ENCODE data around the gene PARD3B.

The PARD3B gene

GRCh38 chr2:205053827-205054410 is 508.6 kb downstream of the PARD3B start:
- ATAC-seq (replicated peaks) (no peak), DNase-seq (no peak)
- peaks cover 0 to 2% of the 10 kb centered on the region in 2 donors for H3K36me3 Mint-ChIP-seq
- H3K27me3 Mint-ChIP-seq: peaks cover 0 to 5% of the 10 kb centered on the region in 2 donors
- no peak overlapping the region for H3K27ac Mint-ChIP-seq
- H3K4me1 Mint-ChIP-seq: peaks cover 0 to 3% of the 10 kb centered on the region in 2 donors
- peaks cover 2 to 8% of the 10 kb centered on the region in 2 donors for H3K9me3 Mint-ChIP-seq
- no peak overlapping the region for H3K4me3 Mint-ChIP-seq

GRCh38 chr2:205054789-205055188 is 509.5 kb downstream of the PARD3B start:
- H3K27ac Mint-ChIP-seq: no peak overlapping the region
- peaks cover 0 to 3% of the 10 kb centered on the region in 2 donors for H3K4me1 Mint-ChIP-seq
- H3K27me3 Mint-ChIP-seq: peaks cover 0 to 5% of the 10 kb centered on the region in 2 donors
- H3K36me3 Mint-ChIP-seq: no peaks in the 10 kb centered on the region
- DNase-seq: no peak
- no peak for ATAC-seq (replicated peaks)
- no peak overlapping the region for H3K4me3 Mint-ChIP-seq
- peaks cover 0 to 6% of the 10 kb centered on the region in 2 donors for H3K9me3 Mint-ChIP-seq

- no peak for DNase-seq
- Mint-ChIP-seq H3K9me3 (peaks cover 0 to 4% of the 10 kb centered on the region in 2 donors), H3K27me3 (peaks cover 0 to 5% of the 10 kb centered on the region in 2 donors), H3K4me3 (no peak overlapping the region), H3K36me3 (no peaks in the 10 kb centered on the region), H3K4me1 (peaks cover 0 to 3% of the 10 kb centered on the region in 2 donors), H3K27ac (no peak overlapping the region)
- ATAC-seq (replicated peaks): no peak
Measured at GRCh38 chr2:205055251-205055650, 510.0 kb downstream of the PARD3B start.

- H3K4me1 Mint-ChIP-seq: peaks cover 0 to 3% of the 10 kb centered on the region in 2 donors
- peaks cover 0 to 5% of the 10 kb centered on the region in 2 donors for H3K27me3 Mint-ChIP-seq
Measured at GRCh38 chr2:205056151-205056561, 510.9 kb downstream of the PARD3B start.

GRCh38 chr2:205058409-205058808 is 513.1 kb downstream of the PARD3B start:
- Mint-ChIP-seq H3K9me3 (peaks cover 0 to 4% of the 10 kb centered on the region in 2 donors), H3K4me3 (no peak overlapping the region), H3K27ac (no peak overlapping the region), H3K27me3 (peaks cover 0 to 5% of the 10 kb centered on the region in 2 donors), H3K36me3 (no peaks in the 10 kb centered on the region), H3K4me1 (no peaks in the 10 kb centered on the region)
- no peak for DNase-seq
- ATAC-seq (replicated peaks): no peak

More at GRCh38 chr2:205056151-205056561, 510.9 kb downstream of the PARD3B start:
- no peak overlapping the region for H3K27ac Mint-ChIP-seq
- DNase-seq (no peak), ATAC-seq (replicated peaks) (no peak)
- H3K36me3 Mint-ChIP-seq: no peaks in the 10 kb centered on the region
- no peak overlapping the region for H3K4me3 Mint-ChIP-seq
- peaks cover 0 to 4% of the 10 kb centered on the region in 2 donors for H3K9me3 Mint-ChIP-seq

GRCh38 chr2:205060269-205060668 is 515.0 kb downstream of the PARD3B start:
- H3K9me3 Mint-ChIP-seq: peaks cover 0 to 4% of the 10 kb centered on the region in 2 donors
- H3K36me3 Mint-ChIP-seq: no peaks in the 10 kb centered on the region
- no peak for ATAC-seq (replicated peaks)
- H3K4me1 Mint-ChIP-seq: no peaks in the 10 kb centered on the region
- no peak for DNase-seq
- H3K27ac Mint-ChIP-seq: no peak overlapping the region
- H3K27me3 Mint-ChIP-seq: no peaks in the 10 kb centered on the region
- no peak overlapping the region for H3K4me3 Mint-ChIP-seq

- DNase-seq (no peak), ATAC-seq (replicated peaks) (no peak)
- Mint-ChIP-seq H3K27ac (no peak overlapping the region), H3K36me3 (no peaks in the 10 kb centered on the region), H3K4me3 (no peak overlapping the region), H3K4me1 (no peaks in the 10 kb centered on the region), H3K9me3 (no peaks in the 10 kb centered on the region), H3K27me3 (no peaks in the 10 kb centered on the region)
Measured at GRCh38 chr2:205066081-205066480, 520.8 kb downstream of the PARD3B start.

GRCh38 chr2:205069928-205070327 is 524.7 kb downstream of the PARD3B start:
- Mint-ChIP-seq H3K27me3 (no peaks in the 10 kb centered on the region), H3K27ac (no peak overlapping the region), H3K9me3 (no peaks in the 10 kb centered on the region), H3K4me1 (no peaks in the 10 kb centered on the region), H3K36me3 (no peaks in the 10 kb centered on the region), H3K4me3 (no peak overlapping the region)
- no peak for DNase-seq
- no peak for ATAC-seq (replicated peaks)

- ATAC-seq (replicated peaks) (no peak), DNase-seq (no peak)
- H3K27ac Mint-ChIP-seq: no peak overlapping the region
- H3K9me3 Mint-ChIP-seq: no peaks in the 10 kb centered on the region
- no peaks in the 10 kb centered on the region for H3K4me1 Mint-ChIP-seq
- H3K27me3 Mint-ChIP-seq: no peaks in the 10 kb centered on the region
- no peak overlapping the region for H3K4me3 Mint-ChIP-seq
- no peaks in the 10 kb centered on the region for H3K36me3 Mint-ChIP-seq
Measured at GRCh38 chr2:205070889-205071288, 525.6 kb downstream of the PARD3B start.

- H3K4me3 Mint-ChIP-seq: no peak overlapping the region
- ATAC-seq (replicated peaks) (no peak), DNase-seq (no peak)
- no peaks in the 10 kb centered on the region for H3K27me3 Mint-ChIP-seq
- H3K36me3 Mint-ChIP-seq: no peaks in the 10 kb centered on the region
- H3K27ac Mint-ChIP-seq: no peak overlapping the region
- no peaks in the 10 kb centered on the region for H3K9me3 Mint-ChIP-seq
- H3K4me1 Mint-ChIP-seq: no peaks in the 10 kb centered on the region
Measured at GRCh38 chr2:205073433-205074020, 528.3 kb downstream of the PARD3B start.

GRCh38 chr2:205076405-205076804 is 531.1 kb downstream of the PARD3B start:
- no peaks in the 10 kb centered on the region for H3K36me3 Mint-ChIP-seq
- H3K27ac Mint-ChIP-seq: no peak overlapping the region
- ATAC-seq (replicated peaks) (no peak), DNase-seq (no peak)
- H3K4me1 Mint-ChIP-seq: no peaks in the 10 kb centered on the region
- no peaks in the 10 kb centered on the region for H3K9me3 Mint-ChIP-seq
- no peaks in the 10 kb centered on the region for H3K27me3 Mint-ChIP-seq
- no peak overlapping the region for H3K4me3 Mint-ChIP-seq

GRCh38 chr2:205077159-205077558 is 531.9 kb downstream of the PARD3B start:
- ATAC-seq (replicated peaks) (no peak), DNase-seq (no peak)
- Mint-ChIP-seq H3K4me3 (no peak overlapping the region), H3K27me3 (no peaks in the 10 kb centered on the region), H3K36me3 (no peaks in the 10 kb centered on the region), H3K9me3 (no peaks in the 10 kb centered on the region), H3K27ac (no peak overlapping the region), H3K4me1 (no peaks in the 10 kb centered on the region)

GRCh38 chr2:205078762-205079161 is 533.5 kb downstream of the PARD3B start:
- H3K27me3 Mint-ChIP-seq: no peaks in the 10 kb centered on the region
- H3K9me3 Mint-ChIP-seq: no peaks in the 10 kb centered on the region
- DNase-seq (no peak), ATAC-seq (replicated peaks) (no peak)
- no peaks in the 10 kb centered on the region for H3K4me1 Mint-ChIP-seq
- H3K27ac Mint-ChIP-seq: no peak overlapping the region
- no peak overlapping the region for H3K4me3 Mint-ChIP-seq
- no peaks in the 10 kb centered on the region for H3K36me3 Mint-ChIP-seq

GRCh38 chr2:205079173-205079572 is 533.9 kb downstream of the PARD3B start:
- no peaks in the 10 kb centered on the region for H3K9me3 Mint-ChIP-seq
- no peaks in the 10 kb centered on the region for H3K36me3 Mint-ChIP-seq
- no peaks in the 10 kb centered on the region for H3K27me3 Mint-ChIP-seq
- H3K27ac Mint-ChIP-seq: no peak overlapping the region
- H3K4me3 Mint-ChIP-seq: no peak overlapping the region
- no peak for DNase-seq
- ATAC-seq (replicated peaks): no peak
- H3K4me1 Mint-ChIP-seq: no peaks in the 10 kb centered on the region

- H3K27me3 Mint-ChIP-seq: no peaks in the 10 kb centered on the region
- H3K9me3 Mint-ChIP-seq: no peaks in the 10 kb centered on the region
- no peaks in the 10 kb centered on the region for H3K4me1 Mint-ChIP-seq
- no peak overlapping the region for H3K4me3 Mint-ChIP-seq
- no peak overlapping the region for H3K27ac Mint-ChIP-seq
- ATAC-seq (replicated peaks): no peak
- H3K36me3 Mint-ChIP-seq: no peaks in the 10 kb centered on the region
- DNase-seq: no peak
Measured at GRCh38 chr2:205086662-205087061, 541.4 kb downstream of the PARD3B start.

Measured in stimulated activated naive B cell treated with anti-CD40 and anti-IgM and Interleukin-4, amounts not matched to agents 10 μg/mL and 1 μg/mL and 100 μg/mL, for 72 hours (primary cell).